H9 (cell line): ENCODE measurements around the gene MMP23B. TPM values are rescaled to one million over a fixed set of nuclear protein-coding genes. Genes with fewer than 3 reads are reported as not detected.
"Not testable (repeated sequence)": the region's sequence is repeated elsewhere in the genome, so short reads cannot be mapped to it uniquely, and the experiment has no call there.

Experiments used
- DNase-seq: peaks from one replicate; pipeline ENCODE4 v3.0.0-alpha.2; 2017
- H2AFZ ChIP-seq: one replicate; pipeline ENCODE4 v1.6.1; 2013; ENCODE audit warnings: mild to moderate bottlenecking, low read length, control low read depth, moderate library complexity
- H2AK5ac ChIP-seq: 2 replicates; pipeline ENCODE4 v1.6.1; 2013; ENCODE audit warnings: low read length, control low read depth, mixed read lengths; ENCODE audit not compliant: insufficient read length
- H2BK120ac ChIP-seq: one replicate; pipeline ENCODE4 v1.6.1; 2013; ENCODE audit warnings: low read depth, mild to moderate bottlenecking, low read length, control low read depth, inconsistent platforms; ENCODE audit not compliant: poor library complexity, severe bottlenecking
- H2BK12ac ChIP-seq: 2 replicates; pipeline ENCODE4 v1.6.1; 2013; ENCODE audit warnings: low read length, control low read depth, mixed read lengths, low read depth; ENCODE audit not compliant: insufficient read length
- H2BK15ac ChIP-seq: 2 replicates; pipeline ENCODE4 v1.6.1; 2013; ENCODE audit warnings: low read depth, low read length, control low read depth
- H2BK20ac ChIP-seq: one replicate; pipeline ENCODE4 v1.6.1; 2013; ENCODE audit warnings: low read depth, mild to moderate bottlenecking, low read length, control low read depth, inconsistent platforms; ENCODE audit not compliant: poor library complexity, severe bottlenecking
- H2BK5ac ChIP-seq: 2 replicates; pipeline ENCODE4 v1.6.1; 2013; ENCODE audit warnings: low read length, control low read depth, mixed read lengths; ENCODE audit not compliant: insufficient read length
- H3K14ac ChIP-seq: 2 replicates; pipeline ENCODE4 v1.6.1; 2013; ENCODE audit warnings: low read length, control low read depth; ENCODE audit not compliant: insufficient read depth
- H3K18ac ChIP-seq: 2 replicates; pipeline ENCODE4 v1.6.1; 2013; ENCODE audit warnings: low read depth, mild to moderate bottlenecking, mixed read lengths, low read length, control low read depth; ENCODE audit not compliant: insufficient read length
- H3K23ac ChIP-seq: 2 replicates; pipeline ENCODE4 v1.6.1; 2013; ENCODE audit warnings: low read length, control low read depth, mixed read lengths, low read depth; ENCODE audit not compliant: insufficient read length
- H3K23me2 ChIP-seq: 2 replicates; pipeline ENCODE4 v1.6.1; 2013; ENCODE audit warnings: low read depth, mild to moderate bottlenecking, mixed read lengths, low read length, control low read depth; ENCODE audit not compliant: insufficient read length, poor library complexity, severe bottlenecking
- H3K27ac ChIP-seq: 2 replicates; pipeline ENCODE4 v1.5.1; 2013; ENCODE audit warnings: low read length, control low read depth, mixed read lengths, low read depth; ENCODE audit not compliant: insufficient read length
- H3K27me3 ChIP-seq: 2 replicates; pipeline ENCODE4 v1.6.1; 2013; ENCODE audit warnings: low read length, control low read depth, inconsistent platforms; ENCODE audit not compliant: insufficient read depth
- H3K4ac ChIP-seq: 2 replicates; pipeline ENCODE4 v1.6.1; 2013; ENCODE audit warnings: low read depth, mild to moderate bottlenecking, control low read depth, inconsistent platforms, low read length, moderate library complexity
- H3K4me1 ChIP-seq: 2 replicates; pipeline ENCODE4 v1.6.1; 2013; ENCODE audit warnings: low read length, control low read depth, inconsistent platforms; ENCODE audit not compliant: insufficient read depth
- H3K4me2 ChIP-seq: 2 replicates; pipeline ENCODE4 v1.6.1; 2013; ENCODE audit warnings: low read length, control low read depth, mixed read lengths; ENCODE audit not compliant: insufficient read length, insufficient read depth
- H3K56ac ChIP-seq: 2 replicates; pipeline ENCODE4 v1.6.1; 2013; ENCODE audit warnings: low read depth, mild to moderate bottlenecking, mixed read lengths, low read length, control low read depth; ENCODE audit not compliant: insufficient read length
- H3K79me1 ChIP-seq: 2 replicates; pipeline ENCODE4 v1.6.1; 2013; ENCODE audit warnings: low read depth, mild to moderate bottlenecking, moderate library complexity, low read length, control low read depth, inconsistent platforms; ENCODE audit not compliant: insufficient read depth, poor library complexity, severe bottlenecking
- H3K79me2 ChIP-seq: 2 replicates; pipeline ENCODE4 v1.6.1; 2013; ENCODE audit warnings: low read length, control low read depth, inconsistent platforms; ENCODE audit not compliant: insufficient read depth
- H3K9ac ChIP-seq: 2 replicates; pipeline ENCODE4 v1.6.1; 2013; ENCODE audit warnings: low read length, control low read depth, mixed read lengths; ENCODE audit not compliant: insufficient read length; ENCODE audit errors: extremely low read depth
- H3K9me3 ChIP-seq: one replicate; pipeline ENCODE4 v1.6.1; 2013; ENCODE audit warnings: low read depth, low read length, inconsistent platforms; ENCODE audit not compliant: control insufficient read depth
- H3T11ph ChIP-seq: one replicate; pipeline ENCODE4 v1.6.1; 2013; ENCODE audit warnings: mild to moderate bottlenecking, low read length, control low read depth, inconsistent platforms
- H4K20me1 ChIP-seq: one replicate; pipeline ENCODE4 v1.6.1; 2013; ENCODE audit not compliant: control insufficient read depth, insufficient read length, insufficient read depth
- H4K5ac ChIP-seq: 2 replicates; pipeline ENCODE4 v1.6.1; 2013; ENCODE audit warnings: low read depth, mild to moderate bottlenecking, mixed read lengths, low read length, control low read depth; ENCODE audit not compliant: insufficient read length
- H4K8ac ChIP-seq: replicated peaks from 2 replicates; pipeline ENCODE4 v1.6.1; 2013; ENCODE audit warnings: low read length, control low read depth, mixed read lengths, low read depth; ENCODE audit not compliant: insufficient read length
- H4K91ac ChIP-seq: 2 replicates; pipeline ENCODE4 v1.6.1; 2013; ENCODE audit warnings: low read depth, mild to moderate bottlenecking, moderate library complexity, mixed read lengths, low read length, control low read depth; ENCODE audit not compliant: insufficient read length
- H3K27ac Mint-ChIP-seq, 3 experiments: 2 replicates in 2 of 3; 3 replicates in 1 of 3; pipeline ENCODE4 v1.8.0; 2020 to 2021; ENCODE audit warnings: mixed read lengths in 3 of 3, mild to moderate bottlenecking in 1 of 3, moderate library complexity in 1 of 3
- H3K27me3 Mint-ChIP-seq: 2 replicates; pipeline ENCODE4 v1.8.0; 2021; ENCODE audit warnings: low read depth, mild to moderate bottlenecking, moderate library complexity, mixed read lengths
- H3K36me3 Mint-ChIP-seq, 3 experiments: 2 replicates in 2 of 3; 3 replicates in 1 of 3; pipeline ENCODE4 v1.8.0; 2020 to 2021; ENCODE audit warnings: low read depth in 3 of 3, mixed read lengths in 3 of 3; ENCODE audit not compliant: insufficient read depth in 1 of 3
- H3K4me1 Mint-ChIP-seq, 2 experiments: 2 replicates each; pipeline ENCODE4 v1.8.0; 2020; ENCODE audit warnings: mixed read lengths in 2 of 2
- H3K4me3 Mint-ChIP-seq, 2 experiments: 2 replicates in 1 of 2; 3 replicates in 1 of 2; pipeline ENCODE4 v1.8.0; 2020 to 2021; ENCODE audit warnings: mild to moderate bottlenecking in 2 of 2, mixed read lengths in 2 of 2, moderate library complexity in 1 of 2
- H3K9me3 Mint-ChIP-seq, 2 experiments: 2 replicates in 1 of 2; 3 replicates in 1 of 2; pipeline ENCODE4 v1.8.0; 2020; ENCODE audit warnings: mild to moderate bottlenecking in 2 of 2, mixed read lengths in 2 of 2, moderate library complexity in 1 of 2
- whole genome bisulfite sequencing: extraction: QIAGEN DNeasy Blood & Tissue Kit; methylation state at CpG from one replicate; pipeline ENCODE4 v1.1.7; 2013; ENCODE audit warnings: missing lambda C conversion rate, low lambda C conversion rate, mixed read lengths; ENCODE audit not compliant: insufficient read length; ENCODE audit errors: extremely low coverage; 5-methylcytosine and 5-hydroxymethylcytosine counted together
- total RNA-seq: library from RNA; stranded (reverse); gene quantifications from 2 replicates; pipeline ENCODE4 v1.2.1, GENCODE V29; 2021

MMP23B gene
- total RNA-seq, 1 experiment from 2014 or later: 12.5 TPM

- no CpG with 5 or more reads among the region's 18 CpGs for WGBS
- H3K23me2 ChIP-seq, H3K79me1 ChIP-seq, H3K4me1 ChIP-seq, H4K20me1 ChIP-seq, H3K4me3 Mint-ChIP-seq, H3K14ac ChIP-seq, H2BK15ac ChIP-seq, H2AFZ ChIP-seq, H3K4ac ChIP-seq, H3K27ac ChIP-seq, DNase-seq, H2BK120ac ChIP-seq, H3K27me3 ChIP-seq, H2BK20ac ChIP-seq, H2BK5ac ChIP-seq, H3K4me2 ChIP-seq, H2AK5ac ChIP-seq, H3K9ac ChIP-seq, H3K9me3 Mint-ChIP-seq, H2BK12ac ChIP-seq, H3K56ac ChIP-seq, H3T11ph ChIP-seq, H4K5ac ChIP-seq, H3K9me3 ChIP-seq, H3K18ac ChIP-seq, H3K27ac Mint-ChIP-seq, H4K8ac ChIP-seq, H3K79me2 ChIP-seq, H3K27me3 Mint-ChIP-seq, H3K23ac ChIP-seq, H4K91ac ChIP-seq: not testable (repeated sequence)
- Mint-ChIP-seq H3K36me3 (peaks cover 3 to 31% (median 26%) of the 10 kb centered on the region in 3 experiments; a peak in 6 of 7 replicates), H3K4me1 (peaks cover 16 to 17% of the 10 kb centered on the region in 2 experiments)
Measured at GRCh38 chr1:1675218-1675617, 43.2 kb downstream of the MMP23B start.

GRCh38 chr1:1676087-1676486, 44.1 kb downstream of the MMP23B start:
- not testable (repeated sequence) for DNase-seq, H3K4me3 Mint-ChIP-seq, H3K27me3 Mint-ChIP-seq, H3K9ac ChIP-seq, H4K8ac ChIP-seq, H2AFZ ChIP-seq, H3K4me1 ChIP-seq, H3K79me2 ChIP-seq, H3K14ac ChIP-seq, H3K79me1 ChIP-seq, H2BK20ac ChIP-seq, H3K27me3 ChIP-seq, H3K9me3 Mint-ChIP-seq, H2BK15ac ChIP-seq, H3K9me3 ChIP-seq, H3T11ph ChIP-seq, H3K23me2 ChIP-seq, H2BK120ac ChIP-seq, H4K20me1 ChIP-seq, H3K56ac ChIP-seq, H3K18ac ChIP-seq, H2AK5ac ChIP-seq, H3K23ac ChIP-seq, H2BK5ac ChIP-seq, H3K4ac ChIP-seq, H3K27ac Mint-ChIP-seq, H3K27ac ChIP-seq, H4K5ac ChIP-seq, H2BK12ac ChIP-seq, H3K4me2 ChIP-seq, H4K91ac ChIP-seq
- Mint-ChIP-seq H3K4me1 (peaks cover 16 to 17% of the 10 kb centered on the region in 2 experiments), H3K36me3 (peaks cover 2 to 26% (median 22%) of the 10 kb centered on the region in 3 experiments; a peak in 6 of 7 replicates)
- WGBS: no CpG with 5 or more reads among the region's 21 CpGs
